Osteocyte (in vitro differentiated cells): ENCODE results near the gene GIT1. TPM values are rescaled to one million over a fixed set of nuclear protein-coding genes. Genes with fewer than 3 reads are reported as not detected.

Source experiments
- DNase-seq: peaks from one replicate; pipeline ENCODE4 v3.0.0; 2021; ENCODE audit warnings: mixed read lengths; ENCODE audit not compliant: unreplicated experiment; ENCODE audit errors: extremely low spot score
- H3K27ac Mint-ChIP-seq: one replicate; pipeline ENCODE4 v1.8.0; 2021; ENCODE audit warnings: mild to moderate bottlenecking, mixed read lengths; ENCODE audit not compliant: unreplicated experiment
- H3K27me3 Mint-ChIP-seq: one replicate; pipeline ENCODE4 v1.8.0; 2021; ENCODE audit warnings: mixed read lengths; ENCODE audit not compliant: unreplicated experiment
- H3K36me3 Mint-ChIP-seq: one replicate; pipeline ENCODE4 v1.8.0; 2021; ENCODE audit warnings: mixed read lengths; ENCODE audit not compliant: unreplicated experiment
- H3K4me1 Mint-ChIP-seq: one replicate; pipeline ENCODE4 v1.8.0; 2021; ENCODE audit warnings: mixed read lengths; ENCODE audit not compliant: unreplicated experiment
- H3K4me3 Mint-ChIP-seq: one replicate; pipeline ENCODE4 v1.8.0; 2021; ENCODE audit warnings: mild to moderate bottlenecking, moderate library complexity, mixed read lengths; ENCODE audit not compliant: unreplicated experiment
- H3K9me3 Mint-ChIP-seq: one replicate; pipeline ENCODE4 v1.8.0; 2021; ENCODE audit warnings: mixed read lengths; ENCODE audit not compliant: unreplicated experiment
- CTCF ChIP-seq: fragments of 200-600 bp; sonication (generic); IDR thresholded peaks from 2 replicates; pipeline ENCODE4 v1.5.0; 2021; ENCODE audit warnings: antibody characterized with exemption, mild to moderate bottlenecking, moderate library complexity
- total RNA-seq: library from RNA; stranded (reverse); gene quantifications from 2 replicates; pipeline ENCODE4 v1.2.1, GENCODE V29; 2021

The GIT1 gene
- total RNA-seq, 1 donor from 2014 or later, result 50.7 TPM

GRCh38 chr17:29592850-29593551, 3.6 kb upstream of the GIT1 start, which contains the start of gene ANKRD13B:
TSS of gene ANKRD13B (plus strand) at chr17:29593132. CDS start at chr17:29593622, 490 bp downstream.
- no peak for DNase-seq
- peak within 1 kb of the TSS; percentile 90 for H3K27ac Mint-ChIP-seq
- peak within 1 kb of the TSS; percentile 73 for H3K4me3 Mint-ChIP-seq
- peaks cover 74% of the 10 kb centered on the region for H3K4me1 Mint-ChIP-seq
- no peak for TF ChIP-seq CTCF
- H3K9me3 Mint-ChIP-seq, result no peaks in the 10 kb centered on the region
- no peaks in the 10 kb centered on the region for H3K36me3 Mint-ChIP-seq
- no peaks in the 10 kb centered on the region for H3K27me3 Mint-ChIP-seq

DNA sequence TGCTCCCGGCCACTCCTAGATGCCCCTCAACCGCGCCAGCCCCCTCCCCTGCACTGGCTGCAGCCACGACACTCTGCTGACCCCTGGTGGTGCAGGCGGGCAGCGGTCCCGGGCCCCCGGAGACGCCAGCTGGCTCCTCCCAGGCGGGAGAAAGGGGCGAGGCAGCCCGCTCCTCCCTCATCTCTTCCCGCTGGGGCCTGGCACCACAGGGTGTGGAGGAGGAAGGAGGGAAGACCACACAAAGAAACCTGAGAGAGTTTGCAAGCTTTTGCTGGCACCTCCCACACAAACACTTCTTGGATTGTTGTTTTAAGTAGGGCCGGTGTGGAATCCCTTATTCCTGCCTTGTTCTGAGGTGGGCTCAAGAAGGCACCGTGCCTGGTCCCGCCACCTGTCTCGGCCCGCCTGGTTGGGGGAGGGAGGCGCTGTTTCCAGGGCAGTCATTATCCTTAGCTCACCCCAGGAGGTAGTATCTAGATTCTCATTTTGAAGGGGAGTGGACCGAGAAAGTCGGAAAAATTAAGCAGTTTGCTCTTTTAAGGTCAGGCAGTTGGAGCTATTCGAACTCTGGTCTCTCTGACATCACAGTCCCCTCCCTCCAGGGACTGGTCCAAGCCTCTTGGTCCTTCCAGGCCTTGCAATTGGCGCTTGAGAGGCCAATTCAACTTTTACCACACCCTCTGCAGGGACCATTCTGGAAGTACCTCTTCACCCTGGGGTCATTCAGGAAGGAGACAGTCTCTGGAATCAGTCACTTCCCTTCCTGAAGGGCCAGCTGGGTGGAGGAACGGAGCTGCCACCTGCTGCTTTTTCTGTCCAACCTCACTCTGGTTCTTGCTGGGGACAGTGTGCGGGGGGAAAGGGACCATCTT, 2.5 kb upstream of the GIT1 start:
- Mint-ChIP-seq H3K27ac (peak overlapping the region; percentile 90), H3K4me1 (peaks cover 71% of the 10 kb centered on the region), H3K27me3 (no peaks in the 10 kb centered on the region), H3K36me3 (no peaks in the 10 kb centered on the region), H3K9me3 (no peaks in the 10 kb centered on the region), H3K4me3 (peak overlapping the region; percentile 72)
- peak; percentile 98 for DNase-seq
- TF ChIP-seq CTCF, result peak; percentile 99

GRCh38 chr17:29591146-29591736, 1.8 kb upstream of the GIT1 start:
- Mint-ChIP-seq H3K27ac (peak overlapping the region; percentile 90), H3K4me1 (peaks cover 69% of the 10 kb centered on the region), H3K9me3 (no peaks in the 10 kb centered on the region), H3K36me3 (no peaks in the 10 kb centered on the region), H3K4me3 (peak overlapping the region; percentile 72), H3K27me3 (no peaks in the 10 kb centered on the region)
- no peak for TF ChIP-seq CTCF
- DNase-seq, result no peak

- no peak for DNase-seq
These were observed 1.1 kb upstream of the GIT1 start for GRCh38 chr17:29590411-29591145.

More at GRCh38 chr17:29590411-29591145, 1.1 kb upstream of the GIT1 start:
- no peaks in the 10 kb centered on the region for H3K9me3 Mint-ChIP-seq
- TF ChIP-seq CTCF, result no peak
- H3K4me1 Mint-ChIP-seq, result peaks cover 70% of the 10 kb centered on the region
- H3K27me3 Mint-ChIP-seq, result no peaks in the 10 kb centered on the region
- H3K27ac Mint-ChIP-seq, result peak overlapping the region; percentile 90
- H3K36me3 Mint-ChIP-seq, result no peaks in the 10 kb centered on the region
- peak overlapping the region; percentile 72 for H3K4me3 Mint-ChIP-seq
